Lower leg skin (tissue), 4 donors: ENCODE results near the gene OR2T8. TPM values are rescaled to one million over a fixed set of nuclear protein-coding genes. Genes with fewer than 3 reads are reported as not detected.
A peak's percentile ranks its signal among the peaks of the same experiment; 100 is the strongest.

Experiments
- DNase-seq, 2 donors: peaks; one replicate each; pipeline ENCODE4 v3.0.0-alpha.2; 2019; ENCODE audit warnings: low spot score in 2 of 2
- H3K4me3 ChIP-seq: fragments of 200-600 bp; sonication (generic); 2 replicates; pipeline ENCODE4 v1.5.1; 2017; ENCODE audit warnings: mild to moderate bottlenecking, low read depth; ENCODE audit not compliant: poor library complexity, severe bottlenecking
- POLR2A ChIP-seq, 2 donors: fragments of 450-650 bp; IDR thresholded peaks; one replicate each; pipeline ENCODE4 v1.6.1; 2016 to 2017; ENCODE audit warnings: antibody characterized with exemption in 2 of 2, mild to moderate bottlenecking in 1 of 2, moderate library complexity in 1 of 2
- WGBS, 2 donors: methylation state at CpG; one replicate each; pipeline ENCODE4 v1.1.5; 2018; 5-methylcytosine and 5-hydroxymethylcytosine counted together
- intact Hi-C: fragments of 100-400 bp; cut with DNase I; formaldehyde crosslinking; loops from one replicate; pipeline ENCODE4 v1.15.0; 2023; ENCODE audit warnings: low total_unique reads
- total RNA-seq, 4 donors: library from RNA; depleted of rRNA; stranded (reverse); fragments of >200 nt; gene quantifications; one replicate each; pipeline ENCODE4 v1.1.0, GENCODE V29; 2016
- TF ChIP-seq, protein P1 (sequence below), 3 donors: fragments of 450-650 bp; IDR thresholded peaks; one replicate each; pipeline ENCODE4 v1.5.1; 2016; ENCODE audit warnings: antibody characterized with exemption in 3 of 3, mild to moderate bottlenecking in 3 of 3, moderate library complexity in 2 of 3

The OR2T8 gene
- total RNA-seq, 4 donors from 2014 or later: 4.3 TPM; not detected in 3

DNA sequence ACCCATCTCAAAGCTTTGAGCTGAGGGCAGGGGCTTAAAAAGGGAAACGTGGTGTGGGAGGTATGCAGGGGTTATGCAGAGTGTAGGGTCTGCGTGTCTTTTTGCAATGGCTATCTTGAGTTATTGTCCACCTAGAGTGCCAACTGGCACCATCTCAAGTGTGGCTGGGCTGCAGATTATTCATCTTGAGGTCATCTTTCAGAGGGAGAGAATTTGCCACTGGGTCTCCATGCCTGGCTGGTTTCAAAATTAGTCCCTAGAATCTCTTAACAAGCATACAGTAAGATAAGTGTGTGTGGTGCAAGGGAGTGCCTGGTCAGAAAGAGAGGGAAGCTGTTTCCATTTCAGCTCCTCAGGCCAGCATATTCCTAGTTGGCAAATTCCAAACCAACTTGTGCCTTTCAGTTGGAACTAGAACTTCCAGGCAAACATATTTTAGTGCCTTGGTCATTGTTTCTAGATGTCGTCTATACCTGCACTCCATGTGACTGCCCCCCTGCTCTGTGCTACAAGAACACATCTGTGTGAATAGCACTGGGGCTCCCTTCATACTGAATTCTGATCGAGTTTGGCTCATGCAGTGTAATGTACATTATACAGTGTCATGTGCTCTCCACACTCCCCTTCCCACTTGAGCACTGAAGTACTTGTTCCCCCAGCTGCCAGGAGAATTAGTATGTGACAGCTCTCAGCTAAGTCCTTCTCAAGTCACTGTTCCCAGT is 5.0 kb upstream of the OR2T8 start:
- intact Hi-C loops: no loop called here
- no peak for DNase-seq
- WGBS, 2 donors: 63 to 65% methylated on average over 4 of the region's 4 CpGs
- TF ChIP-seq POLR2A (IDR thresholded peaks at IDR 0.05): no peak
- TF ChIP-seq, protein P1, sequence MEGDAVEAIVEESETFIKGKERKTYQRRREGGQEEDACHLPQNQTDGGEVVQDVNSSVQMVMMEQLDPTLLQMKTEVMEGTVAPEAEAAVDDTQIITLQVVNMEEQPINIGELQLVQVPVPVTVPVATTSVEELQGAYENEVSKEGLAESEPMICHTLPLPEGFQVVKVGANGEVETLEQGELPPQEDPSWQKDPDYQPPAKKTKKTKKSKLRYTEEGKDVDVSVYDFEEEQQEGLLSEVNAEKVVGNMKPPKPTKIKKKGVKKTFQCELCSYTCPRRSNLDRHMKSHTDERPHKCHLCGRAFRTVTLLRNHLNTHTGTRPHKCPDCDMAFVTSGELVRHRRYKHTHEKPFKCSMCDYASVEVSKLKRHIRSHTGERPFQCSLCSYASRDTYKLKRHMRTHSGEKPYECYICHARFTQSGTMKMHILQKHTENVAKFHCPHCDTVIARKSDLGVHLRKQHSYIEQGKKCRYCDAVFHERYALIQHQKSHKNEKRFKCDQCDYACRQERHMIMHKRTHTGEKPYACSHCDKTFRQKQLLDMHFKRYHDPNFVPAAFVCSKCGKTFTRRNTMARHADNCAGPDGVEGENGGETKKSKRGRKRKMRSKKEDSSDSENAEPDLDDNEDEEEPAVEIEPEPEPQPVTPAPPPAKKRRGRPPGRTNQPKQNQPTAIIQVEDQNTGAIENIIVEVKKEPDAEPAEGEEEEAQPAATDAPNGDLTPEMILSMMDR (IDR thresholded peaks at IDR 0.05): no peak
- no peak overlapping the region for H3K4me3 ChIP-seq

DNA sequence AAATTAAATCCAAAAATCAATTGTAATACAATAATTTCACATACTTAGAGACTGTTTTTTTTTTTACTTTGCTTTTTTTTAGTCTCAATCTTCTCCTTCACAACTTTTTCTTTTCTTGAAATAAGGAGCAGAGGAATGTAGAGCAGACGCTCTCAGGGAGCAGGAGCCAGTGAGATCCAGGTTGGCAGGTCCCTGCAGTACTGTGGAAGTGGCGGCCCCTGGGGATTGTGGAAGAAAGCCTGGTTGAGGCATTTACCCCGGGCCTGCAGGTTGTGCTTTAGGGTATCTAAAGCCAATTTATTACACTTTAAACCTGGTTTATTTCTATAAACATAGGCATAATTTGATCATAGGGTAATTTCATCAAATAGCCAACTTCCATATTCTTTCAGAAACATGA is 3.9 kb downstream of the OR2T8 start:
- 73% methylated on average over 3 of the region's 3 CpGs for WGBS, 2 donors
- TF ChIP-seq POLR2A (IDR thresholded peaks at IDR 0.05): no peak
- TF ChIP-seq, protein P1 (IDR thresholded peaks at IDR 0.05): no peak

DNA sequence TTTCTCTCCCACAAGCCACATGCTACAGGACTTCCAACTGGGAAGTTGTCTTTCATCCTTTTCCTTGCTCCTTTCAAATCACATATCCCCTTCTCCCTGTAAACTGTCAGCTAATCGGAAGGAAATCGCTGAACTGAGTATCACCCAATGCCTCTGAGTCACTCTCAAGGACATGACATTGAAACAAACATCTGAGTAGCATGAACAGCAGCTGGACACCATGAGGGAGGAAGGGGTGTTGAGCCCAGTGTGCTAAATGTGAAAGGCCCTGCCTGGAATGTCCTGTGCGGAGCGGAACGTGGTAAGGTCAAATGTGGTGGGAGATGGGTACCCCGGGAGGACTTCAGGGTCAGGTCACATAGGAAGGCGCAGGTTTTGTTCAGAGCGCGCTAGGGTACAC is 4.8 kb downstream of the OR2T8 start, which contains the start of gene OR2AJ1:
TSS of gene OR2AJ1 (plus strand) at position 22 of the 400 bp plus-strand sequence. CDS start 8,880 bp downstream, outside the sequence.
- WGBS, 2 donors: 90 to 92% methylated on average over 9 of the region's 9 CpGs
- intact Hi-C loops: no loop called here
- no peak within 1 kb of the TSS for H3K4me3 ChIP-seq
- DNase-seq: no peak
- TF ChIP-seq POLR2A (IDR thresholded peaks at IDR 0.05): no peak
- TF ChIP-seq, protein P1 (IDR thresholded peaks at IDR 0.05): no peak

More for the DNA sequence above, 3.9 kb downstream of the OR2T8 start:
- DNase-seq: no peak
- intact Hi-C loops: no loop called here
- no peak overlapping the region for H3K4me3 ChIP-seq

DNA sequence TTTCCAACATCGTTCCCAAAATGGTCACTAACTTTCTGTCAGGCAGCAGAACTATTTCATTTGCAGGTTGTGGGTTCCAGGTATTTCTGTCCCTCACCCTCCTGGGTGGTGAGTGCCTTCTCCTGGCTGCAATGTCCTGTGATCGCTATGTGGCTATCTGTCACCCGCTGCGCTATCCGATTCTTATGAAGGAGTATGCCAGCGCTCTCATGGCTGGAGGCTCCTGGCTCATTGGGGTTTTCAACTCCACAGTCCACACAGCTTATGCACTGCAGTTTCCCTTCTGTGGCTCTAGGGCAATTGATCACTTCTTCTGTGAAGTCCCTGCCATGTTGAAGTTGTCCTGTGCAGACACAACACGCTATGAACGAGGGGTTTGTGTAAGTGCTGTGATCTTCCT is 13.9 kb downstream of the OR2T8 start:
- intact Hi-C loops: no loop called here
- no peak for TF ChIP-seq POLR2A (IDR thresholded peaks at IDR 0.05)
- TF ChIP-seq, protein P1 (IDR thresholded peaks at IDR 0.05): no peak
- WGBS, 2 donors: 94 to 97% methylated on average over 8 of the region's 8 CpGs
- H3K4me3 ChIP-seq: no peak overlapping the region
- DNase-seq: peak in 1 of 2 donors; percentile 70

DNA sequence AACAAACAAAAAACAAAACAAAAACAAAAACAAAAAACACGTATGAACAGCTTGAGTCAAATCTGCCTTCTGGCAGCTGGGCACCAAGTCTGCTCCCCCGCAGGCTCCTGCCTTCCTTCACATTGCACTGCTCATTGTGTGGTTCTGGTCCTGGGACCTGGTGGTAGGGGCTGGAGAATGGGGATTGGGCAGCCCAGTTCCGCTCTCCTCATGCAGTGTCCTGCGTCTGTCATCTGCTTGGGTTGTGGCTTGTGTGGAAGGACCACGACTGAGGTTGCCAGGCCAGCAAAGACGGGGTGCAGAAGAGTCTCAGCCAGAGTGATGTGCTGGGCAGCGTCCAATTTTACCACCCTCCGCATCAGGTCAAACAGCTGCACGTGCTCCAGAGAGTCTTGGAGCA is 15.7 kb downstream of the OR2T8 start:
- WGBS, 2 donors: 83 to 93% methylated on average over 9 of the region's 9 CpGs
- no peak for DNase-seq
- TF ChIP-seq POLR2A (IDR thresholded peaks at IDR 0.05): no peak
- TF ChIP-seq, protein P1 (IDR thresholded peaks at IDR 0.05): no peak
- intact Hi-C loops: no loop called here
- H3K4me3 ChIP-seq: no peak overlapping the region
